Endothelial cell of umbilical vein (primary cell): Measurements from ENCODE around the gene SPRYD3. TPM values are rescaled to one million over a fixed set of nuclear protein-coding genes. Genes with fewer than 3 reads are reported as not detected.

Source experiments
- BruUV-seq: library from RNA; stranded (reverse); fragments of 400-500 nt; replicated peaks from 2 replicates; lab custom pipeline; 2021; lab: Mats Ljungman, UMichigan
- CTCF ChIA-PET: fragments of 300-600, 350-600 bp; sonication (Branson Sonifier 250); formaldehyde crosslinking; loops from one replicate; lab custom pipeline; 2021; ENCODE audit warnings: antibody characterized with exemption, inconsistent platforms; lab: Charles Lee
- POLR2A ChIA-PET: fragments of 300-600, 350-600 bp; sonication (Branson Sonifier 250); formaldehyde crosslinking; loops from one replicate; lab custom pipeline; 2021; ENCODE audit warnings: antibody characterized with exemption, inconsistent platforms; lab: Charles Lee
- DNase-seq: peaks from one replicate; pipeline ENCODE4 v3.0.0-alpha.2; 2011; ENCODE audit warnings: low read depth, low spot score
- FAIRE-seq: peaks from 2 replicates; lab custom pipeline; 2011; peaks lifted over from hg19 to GRCh38; lab: Jason Lieb, UNC
- H2AFZ ChIP-seq: 2 replicates; pipeline ENCODE4 v1.6.0; 2012; ENCODE audit warnings: low read depth, low read length, control low read depth, inconsistent platforms
- H3K27ac ChIP-seq: 2 replicates; pipeline ENCODE4 v1.5.1; 2011; ENCODE audit warnings: low read depth, mild to moderate bottlenecking, control low read depth, low read length, moderate library complexity; ENCODE audit not compliant: insufficient read depth
- H3K27me3 ChIP-seq, 2 experiments: 2 replicates each; pipeline versions ENCODE4 v1.6.0 to v1.6.1; 2011; ENCODE audit warnings: low read length in 2 of 2, mixed read lengths in 1 of 2; ENCODE audit not compliant: control insufficient read depth in 2 of 2, insufficient read depth in 2 of 2
- H3K36me3 ChIP-seq, 2 experiments: 2 replicates in 1 of 2; 3 replicates in 1 of 2; pipeline ENCODE4 v1.5.1; 2011; ENCODE audit warnings: low read length in 2 of 2, mild to moderate bottlenecking in 1 of 2, moderate library complexity in 1 of 2; ENCODE audit not compliant: control insufficient read depth in 2 of 2, insufficient read depth in 2 of 2; ENCODE audit errors: extremely low read depth in 1 of 2
- H3K4me1 ChIP-seq: 3 replicates; pipeline ENCODE4 v1.5.1; 2011; ENCODE audit warnings: mild to moderate bottlenecking, low read length; ENCODE audit not compliant: control insufficient read depth, insufficient read depth; ENCODE audit errors: extremely low read depth
- H3K4me2 ChIP-seq: 2 replicates; pipeline ENCODE4 v1.6.1; 2011; ENCODE audit warnings: low read length, control low read depth, mixed read lengths; ENCODE audit not compliant: insufficient read depth
- H3K4me3 ChIP-seq, 3 experiments: fragments of 200-600 bp in 1 of 3; sonication (generic), shearing (Covaris generic) in 1 of 3; replicated peaks in 1 of 3; 2 replicates each; pipeline ENCODE4 v1.5.1; 2011 to 2016; ENCODE audit warnings: control low read depth in 3 of 3, low read length in 3 of 3, mild to moderate bottlenecking in 2 of 3, inconsistent platforms in 1 of 3, low read depth in 1 of 3, moderate library complexity in 1 of 3; ENCODE audit not compliant: insufficient read depth in 1 of 3
- H3K79me2 ChIP-seq: 2 replicates; pipeline ENCODE4 v1.6.0; 2012; ENCODE audit warnings: low read length, inconsistent platforms; ENCODE audit not compliant: control insufficient read depth, insufficient read depth
- H3K9ac ChIP-seq: replicated peaks from 2 replicates; pipeline ENCODE3; 2011; ENCODE audit warnings: low read length, control low read depth; ENCODE audit not compliant: insufficient read depth; ENCODE audit errors: extremely low read depth
- H3K9me1 ChIP-seq: replicated peaks from 3 replicates; pipeline ENCODE4 v1.6.0; 2011; ENCODE audit warnings: mild to moderate bottlenecking, low read length; ENCODE audit not compliant: control insufficient read depth, insufficient read depth; ENCODE audit errors: extremely low read depth
- H3K9me3 ChIP-seq: replicated peaks from 2 replicates; pipeline ENCODE4 v1.5.1; 2012; ENCODE audit warnings: low read length, inconsistent platforms; ENCODE audit not compliant: control insufficient read depth, insufficient read depth
- H4K20me1 ChIP-seq: replicated peaks from 2 replicates; pipeline ENCODE3; 2011; ENCODE audit warnings: mild to moderate bottlenecking, low read length; ENCODE audit not compliant: control insufficient read depth, insufficient read depth; ENCODE audit errors: extremely low read depth
- EZH2 ChIP-seq: IDR thresholded peaks from 2 replicates; pipeline ENCODE4 v1.6.1; 2012; ENCODE audit warnings: borderline replicate concordance, low read depth, mild to moderate bottlenecking, moderate library complexity, low read length, inconsistent platforms; ENCODE audit not compliant: severe bottlenecking
- FOS ChIP-seq: IDR thresholded peaks from 2 replicates; pipeline ENCODE4 v1.6.1; 2011; ENCODE audit warnings: mild to moderate bottlenecking, low read length, moderate library complexity, borderline replicate concordance; ENCODE audit not compliant: insufficient read depth
- GATA2 ChIP-seq: IDR thresholded peaks from 2 replicates; pipeline ENCODE4 v1.7.0; 2011; ENCODE audit warnings: low read depth, mild to moderate bottlenecking, moderate library complexity, mixed read lengths, low read length; ENCODE audit not compliant: insufficient read length, insufficient read depth
- JUN ChIP-seq: IDR thresholded peaks from 2 replicates; pipeline ENCODE4 v1.6.1; 2011; ENCODE audit warnings: borderline replicate concordance, low read depth; ENCODE audit not compliant: insufficient read length, insufficient read depth
- MYC ChIP-seq: IDR thresholded peaks from one replicate; pipeline ENCODE4 v1.6.1; 2011; ENCODE audit warnings: mild to moderate bottlenecking, low read depth, low read length
- POLR2A ChIP-seq: IDR thresholded peaks from 2 replicates; pipeline ENCODE4 v1.6.1; 2012; ENCODE audit warnings: low read depth, mild to moderate bottlenecking, control low read depth, low read length
- POLR2AphosphoS5 ChIP-seq: IDR thresholded peaks from 2 replicates; pipeline ENCODE4 v1.6.1; 2012; ENCODE audit warnings: low read depth, mild to moderate bottlenecking, control low read depth, low read length, moderate library complexity; ENCODE audit not compliant: insufficient read depth
- dilution Hi-C: fragments of 300-500 bp; cut with MboI; formaldehyde crosslinking; loops from one replicate; pipeline ENCODE4 v1.15.0; 2019; ENCODE audit warnings: low sequenced_read_pairs; ENCODE audit not compliant: extremely low pct_ligation_motif_present
- intact Hi-C: fragments of 100-400 bp; cut with micrococcal nuclease; formaldehyde crosslinking; loops from one replicate; pipeline ENCODE4 v1.10.0; 2022
- polyA plus RNA-seq, 4 experiments: library from polyadenylated mRNA; depleted of rRNA in 3 of 4; stranded (reverse) in 3 of 4; unstranded in 1 of 4; fragments of >200 nt; gene quantifications; 2 replicates each; pipeline versions ENCODE4 v1.2.1 to v1.2.3, GENCODE V29; 2011 to 2012; ENCODE audit warnings: missing spikeins in 1 of 4
- total RNA-seq: library from RNA; stranded (reverse); gene quantifications from 2 replicates; pipeline ENCODE4 v1.2.3, GENCODE V29; 2021
- TF ChIP-seq, protein P1 (sequence below), 2 donors: IDR thresholded peaks; 1 replicate in 1 of 2; 2 replicates in 1 of 2; pipeline ENCODE4 v1.5.1; 2011; ENCODE audit warnings: low read length in 2 of 2, mild to moderate bottlenecking in 2 of 2, moderate library complexity in 2 of 2, control low read depth in 1 of 2, inconsistent platforms in 1 of 2, low read depth in 1 of 2; ENCODE audit not compliant: insufficient read depth in 1 of 2; ENCODE audit errors: extremely low read depth in 1 of 2
- TF ChIP-seq, protein P2 (sequence below): IDR thresholded peaks from 2 replicates; pipeline ENCODE4 v1.6.1; 2011; ENCODE audit not compliant: insufficient read depth, insufficient read length

SPRYD3 gene
- total and polyA plus RNA-seq, 2 donors (not counting 3 experiments of a cell fraction or from before 2014, with no cell fraction given): 38.6 to 39.2 TPM

- CTCF ChIA-PET: interaction anchor here (0.7 to 4.5 kb wide), 7 partner anchors 9 to 151 kb away, joined by 3 to 45 read pairs (median 6); no protein-coding TSS in a partner anchor
These were observed 32.5 kb downstream of the SPRYD3 start for GRCh38 chr12:53046655-53047220.

GRCh38 chr12:53045696-53046045 lies 33.5 kb downstream of the SPRYD3 start:
- POLR2A ChIA-PET: no interaction called here

More at GRCh38 chr12:53046655-53047220, 32.5 kb downstream of the SPRYD3 start:
- H3K4me3 ChIP-seq: peak overlapping the region; percentile 55 to 56 (median 55)
- FAIRE-seq: peak; percentile 89
- peak overlapping the region; percentile 75 for H3K27ac ChIP-seq
- H3K4me2 ChIP-seq: peak overlapping the region; percentile 88
- dilution Hi-C loops (no loop called here), intact Hi-C loops (no loop called here)
- H2AFZ ChIP-seq: peak overlapping the region; percentile 94
- no peaks in the 10 kb centered on the region for H3K27me3 ChIP-seq
- TF ChIP-seq MYC: no peak
- no peak for TF ChIP-seq EZH2
- peak; percentile 70 for TF ChIP-seq POLR2A
- peak; percentile 62 for TF ChIP-seq POLR2AphosphoS5
- H3K4me1 ChIP-seq: peaks cover 45% of the 10 kb centered on the region
- no peaks in the 10 kb centered on the region for H4K20me1 ChIP-seq
- no peaks in the 10 kb centered on the region for H3K9me3 ChIP-seq
- POLR2A ChIA-PET: no interaction called here
- no peaks in the 10 kb centered on the region for H3K9me1 ChIP-seq
- no TSS peak for BruUV-seq
- peak overlapping the region; percentile 74 for H3K9ac ChIP-seq
- peaks cover 15% of the 10 kb centered on the region for H3K79me2 ChIP-seq
- no peaks in the 10 kb centered on the region for H3K36me3 ChIP-seq
- peak; percentile 66 for DNase-seq

More at GRCh38 chr12:53045696-53046045, 33.5 kb downstream of the SPRYD3 start:
- no TSS peak for BruUV-seq
- Histone ChIP-seq H2AFZ (no peak overlapping the region), H3K9me1 (no peaks in the 10 kb centered on the region), H3K27ac (no peak overlapping the region), H3K4me2 (no peak overlapping the region), H4K20me1 (no peaks in the 10 kb centered on the region), H3K79me2 (peaks cover 6% of the 10 kb centered on the region), H3K9ac (no peak overlapping the region), H3K27me3 (no peaks in the 10 kb centered on the region), H3K4me1 (peaks cover 37% of the 10 kb centered on the region), H3K4me3 (no peak overlapping the region), H3K36me3 (no peaks in the 10 kb centered on the region), H3K9me3 (no peaks in the 10 kb centered on the region)
- no peak for DNase-seq
- FAIRE-seq: no peak
- CTCF ChIA-PET: interaction anchor here (1.3 to 4.5 kb wide), 2 partner anchors 19 to 152 kb away, joined by 4 to 45 read pairs; no protein-coding TSS in a partner anchor
- intact Hi-C loops (no loop called here), dilution Hi-C loops (no loop called here)
- TF ChIP-seq MYC: no peak
- no peak for TF ChIP-seq POLR2AphosphoS5
- TF ChIP-seq POLR2A: no peak
- TF ChIP-seq, protein P1, sequence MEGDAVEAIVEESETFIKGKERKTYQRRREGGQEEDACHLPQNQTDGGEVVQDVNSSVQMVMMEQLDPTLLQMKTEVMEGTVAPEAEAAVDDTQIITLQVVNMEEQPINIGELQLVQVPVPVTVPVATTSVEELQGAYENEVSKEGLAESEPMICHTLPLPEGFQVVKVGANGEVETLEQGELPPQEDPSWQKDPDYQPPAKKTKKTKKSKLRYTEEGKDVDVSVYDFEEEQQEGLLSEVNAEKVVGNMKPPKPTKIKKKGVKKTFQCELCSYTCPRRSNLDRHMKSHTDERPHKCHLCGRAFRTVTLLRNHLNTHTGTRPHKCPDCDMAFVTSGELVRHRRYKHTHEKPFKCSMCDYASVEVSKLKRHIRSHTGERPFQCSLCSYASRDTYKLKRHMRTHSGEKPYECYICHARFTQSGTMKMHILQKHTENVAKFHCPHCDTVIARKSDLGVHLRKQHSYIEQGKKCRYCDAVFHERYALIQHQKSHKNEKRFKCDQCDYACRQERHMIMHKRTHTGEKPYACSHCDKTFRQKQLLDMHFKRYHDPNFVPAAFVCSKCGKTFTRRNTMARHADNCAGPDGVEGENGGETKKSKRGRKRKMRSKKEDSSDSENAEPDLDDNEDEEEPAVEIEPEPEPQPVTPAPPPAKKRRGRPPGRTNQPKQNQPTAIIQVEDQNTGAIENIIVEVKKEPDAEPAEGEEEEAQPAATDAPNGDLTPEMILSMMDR (IDR thresholded peaks at IDR 0.05; ENCODE audit: extremely low read depth in 1 of 2, insufficient read depth in 1 of 2, low read depth in 1 of 2, low read length in 2 of 2): no peak
- no peak for TF ChIP-seq GATA2
- no peak for TF ChIP-seq EZH2
- no peak for TF ChIP-seq FOS
- TF ChIP-seq, protein P2, sequence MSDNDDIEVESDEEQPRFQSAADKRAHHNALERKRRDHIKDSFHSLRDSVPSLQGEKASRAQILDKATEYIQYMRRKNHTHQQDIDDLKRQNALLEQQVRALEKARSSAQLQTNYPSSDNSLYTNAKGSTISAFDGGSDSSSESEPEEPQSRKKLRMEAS: no peak
- no peak for TF ChIP-seq JUN
